Measurements from ENCODE around the gene CGREF1.

DNA sequence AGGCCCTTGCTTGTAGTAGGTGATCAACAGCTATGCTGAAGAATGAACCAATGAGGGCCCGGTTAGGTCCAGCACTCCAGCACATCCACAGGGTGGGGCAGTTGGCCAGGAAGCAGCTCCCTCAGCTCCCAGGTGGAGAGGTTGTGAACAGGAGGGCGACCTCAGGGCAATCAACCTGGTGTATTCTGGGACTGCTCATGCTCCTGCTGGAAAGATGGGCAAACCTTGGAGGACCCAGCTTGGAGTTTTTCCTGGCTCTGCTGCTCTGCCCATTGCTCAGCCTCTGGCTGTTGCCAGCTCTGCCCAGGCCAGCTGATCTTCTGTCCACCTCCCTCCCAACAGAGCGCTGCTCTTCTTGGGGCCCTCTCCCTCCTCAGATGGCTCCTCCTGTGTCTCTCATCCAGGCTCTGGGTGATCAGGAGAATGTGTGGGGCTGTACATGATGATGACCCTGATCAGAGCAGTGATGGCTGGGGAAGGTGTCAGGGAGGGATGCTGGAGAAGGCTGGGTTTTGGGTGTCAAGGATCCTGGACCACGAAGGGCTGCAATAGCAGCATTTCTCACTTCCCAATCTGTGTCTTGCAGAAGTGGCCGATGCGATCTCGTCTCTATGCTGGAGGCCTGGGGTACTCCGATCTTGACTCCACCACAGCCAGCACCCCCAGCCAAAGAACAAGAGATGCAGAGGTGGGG is 33.3 kb upstream of the CGREF1 start:
- TF ChIP-seq, protein P1, sequence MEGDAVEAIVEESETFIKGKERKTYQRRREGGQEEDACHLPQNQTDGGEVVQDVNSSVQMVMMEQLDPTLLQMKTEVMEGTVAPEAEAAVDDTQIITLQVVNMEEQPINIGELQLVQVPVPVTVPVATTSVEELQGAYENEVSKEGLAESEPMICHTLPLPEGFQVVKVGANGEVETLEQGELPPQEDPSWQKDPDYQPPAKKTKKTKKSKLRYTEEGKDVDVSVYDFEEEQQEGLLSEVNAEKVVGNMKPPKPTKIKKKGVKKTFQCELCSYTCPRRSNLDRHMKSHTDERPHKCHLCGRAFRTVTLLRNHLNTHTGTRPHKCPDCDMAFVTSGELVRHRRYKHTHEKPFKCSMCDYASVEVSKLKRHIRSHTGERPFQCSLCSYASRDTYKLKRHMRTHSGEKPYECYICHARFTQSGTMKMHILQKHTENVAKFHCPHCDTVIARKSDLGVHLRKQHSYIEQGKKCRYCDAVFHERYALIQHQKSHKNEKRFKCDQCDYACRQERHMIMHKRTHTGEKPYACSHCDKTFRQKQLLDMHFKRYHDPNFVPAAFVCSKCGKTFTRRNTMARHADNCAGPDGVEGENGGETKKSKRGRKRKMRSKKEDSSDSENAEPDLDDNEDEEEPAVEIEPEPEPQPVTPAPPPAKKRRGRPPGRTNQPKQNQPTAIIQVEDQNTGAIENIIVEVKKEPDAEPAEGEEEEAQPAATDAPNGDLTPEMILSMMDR (IDR thresholded peaks at IDR 0.05), result no peak
- TF ChIP-seq EZH2 (IDR thresholded peaks at IDR 0.05; ENCODE audit: borderline replicate concordance, insufficient read depth, low read depth, low read length, poor library complexity, severe bottlenecking), result no peak
